NCI-H446 (cell line): ENCODE measurements around the gene DPT.

Experiments
- DNase-seq, 2 experiments: peaks; one replicate each; lab custom pipeline; 2025; lab: John Stamatoyannopoulos, UW

DPT gene

DNA sequence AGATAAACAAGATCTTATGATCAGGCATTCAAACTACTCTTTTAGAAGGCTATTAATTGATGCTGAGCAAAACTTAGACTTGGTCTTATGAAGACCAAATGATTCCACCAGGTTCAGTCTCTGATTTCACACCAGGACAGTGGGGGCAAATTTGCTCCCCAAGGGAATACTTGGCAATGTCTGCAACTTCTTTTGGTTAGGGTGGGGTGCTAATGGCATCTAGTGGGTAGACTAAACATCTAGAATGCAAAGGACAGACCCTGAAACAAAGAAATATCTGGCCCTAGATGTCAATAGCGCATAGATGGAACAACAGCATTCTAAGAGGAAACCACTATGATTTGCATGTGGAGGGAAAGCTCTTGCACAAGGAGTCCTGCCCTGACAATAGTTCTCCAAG lies 30.6 kb downstream of the DPT start:
- DNase-seq = no peak

- DNase-seq = no peak
These were observed 31.5 kb downstream of the DPT start for GRCh38 chr1:168697356-168698126.

DNA sequence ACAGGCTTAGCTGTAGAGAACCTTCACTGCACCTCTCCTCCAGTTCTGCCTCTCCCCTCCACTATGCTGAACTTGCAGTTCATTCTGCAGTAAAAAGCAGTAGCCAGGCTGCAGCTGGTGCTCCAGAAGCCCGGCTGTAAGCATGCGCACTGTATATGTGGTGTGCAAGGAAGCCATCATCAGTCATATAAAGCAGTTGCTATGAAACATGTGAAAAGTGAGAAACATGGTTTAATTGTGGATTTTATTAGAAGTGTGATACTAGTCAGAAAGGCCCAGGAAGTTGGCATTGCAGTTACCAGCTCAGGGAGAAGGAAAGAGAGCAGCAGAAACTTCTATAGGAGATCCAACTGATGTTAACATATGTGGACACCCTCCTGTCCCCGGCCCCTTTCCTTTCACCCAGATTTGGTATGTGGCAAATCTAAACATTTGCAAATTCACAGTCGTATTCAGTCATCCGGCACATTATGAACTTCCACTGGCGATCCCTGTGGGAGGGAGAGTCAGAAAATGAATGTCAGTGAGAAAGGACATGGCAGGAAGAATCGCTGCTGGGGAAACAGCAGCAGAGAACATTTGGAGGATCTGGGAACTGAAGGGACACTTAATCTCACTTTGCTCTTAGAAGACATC lies 32.8 kb downstream of the DPT start:
- no peak for DNase-seq

DNA sequence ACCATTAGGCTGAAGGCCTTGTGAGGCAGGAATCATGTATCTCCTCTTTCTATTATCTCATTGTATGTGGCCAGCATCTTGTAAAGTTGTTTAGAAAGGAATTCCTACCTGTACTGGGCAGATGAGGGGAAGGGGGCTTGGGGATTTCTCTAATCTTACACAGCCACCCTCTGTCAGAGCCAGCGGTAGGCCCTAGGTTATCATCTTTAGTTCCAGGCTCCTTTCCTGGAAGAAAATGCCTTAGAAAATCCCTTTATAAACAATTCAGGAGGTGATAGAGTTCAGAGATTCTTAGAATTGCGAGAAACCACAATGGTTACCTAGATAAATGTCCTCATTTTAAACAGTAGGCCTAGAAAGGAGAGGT lies 35.2 kb downstream of the DPT start:
- no peak for DNase-seq

- no peak for DNase-seq
These were observed 35.7 kb downstream of the DPT start for GRCh38 chr1:168693197-168693871.

GRCh38 chr1:168692472-168692871 lies 36.5 kb downstream of the DPT start:
- no peak for DNase-seq

GRCh38 chr1:168691541-168691940 lies 37.5 kb downstream of the DPT start:
- no peak for DNase-seq

- DNase-seq = peak in 1 of 2 experiments; percentile 24
These were observed 39.0 kb downstream of the DPT start for GRCh38 chr1:168689726-168690602.

GRCh38 chr1:168689327-168689657 lies 39.7 kb downstream of the DPT start:
- no peak for DNase-seq

GRCh38 chr1:168688644-168689326 lies 40.2 kb downstream of the DPT start:
- no peak for DNase-seq

DNA sequence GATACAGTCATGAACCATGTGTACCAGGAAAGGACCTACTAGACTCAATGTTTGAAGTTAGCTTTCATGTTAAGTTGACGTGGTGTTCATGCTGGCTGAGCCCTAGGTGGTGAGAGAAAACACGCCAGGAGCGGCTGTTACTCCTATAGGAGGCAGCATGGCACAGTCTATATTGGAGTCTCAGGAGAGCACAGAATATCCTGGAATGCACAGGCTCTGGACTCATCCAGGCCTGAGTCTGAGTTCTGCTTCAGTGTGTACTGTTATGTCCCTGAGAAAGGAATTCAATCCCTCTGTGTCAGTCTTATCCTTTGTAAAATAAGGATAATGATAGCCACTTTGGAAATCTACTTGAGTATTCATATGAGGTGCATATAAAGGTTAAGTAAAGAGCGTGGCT lies 41.2 kb downstream of the DPT start:
- peak in 1 of 2 experiments; percentile 9 for DNase-seq

GRCh38 chr1:168686666-168687065 lies 42.3 kb downstream of the DPT start:
- DNase-seq = no peak

DNA sequence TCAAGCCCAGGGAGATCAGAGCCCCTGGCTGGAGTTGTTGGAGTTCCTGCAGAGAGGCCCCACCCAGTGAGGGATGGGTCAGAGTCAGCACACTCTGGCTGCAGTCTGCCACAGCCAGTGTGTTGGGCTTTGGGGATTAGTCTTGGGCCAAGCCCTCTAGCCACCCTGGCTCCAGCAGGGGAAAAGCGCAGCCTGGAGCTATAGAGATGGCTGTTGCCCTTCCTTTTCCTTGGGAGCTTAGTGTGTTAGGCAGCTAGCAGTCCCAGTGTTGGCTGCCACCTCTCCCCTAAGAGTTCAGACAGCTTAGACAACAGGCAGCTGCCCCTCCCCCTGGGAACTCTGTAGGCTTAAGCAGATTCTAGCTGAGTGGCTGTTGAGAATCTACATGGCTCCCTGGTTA lies 45.1 kb downstream of the DPT start:
- DNase-seq = no peak

DNA sequence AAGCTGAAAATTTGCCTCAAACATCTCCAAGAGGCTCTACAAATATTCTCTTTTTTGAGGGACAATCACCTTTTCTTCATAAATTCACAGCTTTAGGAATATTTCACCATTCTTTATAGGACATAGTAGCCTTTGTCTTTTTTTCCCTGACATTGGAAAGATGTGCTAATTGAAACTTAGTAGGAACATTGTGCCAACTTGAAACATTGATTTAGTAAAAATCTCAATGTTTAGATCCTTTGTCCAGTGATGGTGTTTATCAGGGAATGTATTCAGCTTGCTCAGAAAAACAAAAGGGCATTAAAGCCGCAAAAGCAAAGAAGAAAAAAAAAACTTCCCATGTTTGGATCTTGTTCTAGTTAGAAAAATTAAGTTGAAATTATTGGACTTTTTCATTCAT lies 52.1 kb downstream of the DPT start:
- no peak for DNase-seq

GRCh38 chr1:168676029-168676812 lies 52.8 kb downstream of the DPT start:
- DNase-seq = no peak

- peak; percentile 62 to 86 for DNase-seq
These were observed 54.9 kb downstream of the DPT start for GRCh38 chr1:168673974-168674683.

- no peak for DNase-seq
These were observed 56.7 kb downstream of the DPT start for GRCh38 chr1:168672278-168672677.

DNA sequence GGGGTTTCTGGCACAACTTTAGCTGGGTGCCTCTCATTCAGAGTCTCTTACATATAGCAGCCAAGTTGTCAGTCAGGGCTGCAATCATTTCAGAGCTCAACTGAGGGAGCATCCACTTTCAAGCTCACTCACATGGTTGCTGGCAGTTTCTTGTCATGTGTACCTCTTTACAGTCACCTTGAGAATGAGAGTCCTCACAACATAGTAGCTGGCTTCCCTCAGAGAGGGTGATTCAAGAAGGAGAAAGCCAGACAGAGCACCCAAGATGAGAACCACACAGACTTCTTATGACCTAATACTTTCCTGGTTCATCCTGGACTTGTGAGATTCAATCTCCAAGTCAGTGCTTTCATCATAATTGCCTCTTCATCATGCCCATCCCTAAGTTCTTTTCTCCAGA lies 57.2 kb downstream of the DPT start:
- DNase-seq = no peak

GRCh38 chr1:168665975-168666374 lies 63.0 kb downstream of the DPT start:
- no peak for DNase-seq

- DNase-seq = no peak
These were observed 64.8 kb downstream of the DPT start for GRCh38 chr1:168664069-168664834.
